ENCODE measurements around the gene ATRNL1.

Gene ATRNL1

DNA sequence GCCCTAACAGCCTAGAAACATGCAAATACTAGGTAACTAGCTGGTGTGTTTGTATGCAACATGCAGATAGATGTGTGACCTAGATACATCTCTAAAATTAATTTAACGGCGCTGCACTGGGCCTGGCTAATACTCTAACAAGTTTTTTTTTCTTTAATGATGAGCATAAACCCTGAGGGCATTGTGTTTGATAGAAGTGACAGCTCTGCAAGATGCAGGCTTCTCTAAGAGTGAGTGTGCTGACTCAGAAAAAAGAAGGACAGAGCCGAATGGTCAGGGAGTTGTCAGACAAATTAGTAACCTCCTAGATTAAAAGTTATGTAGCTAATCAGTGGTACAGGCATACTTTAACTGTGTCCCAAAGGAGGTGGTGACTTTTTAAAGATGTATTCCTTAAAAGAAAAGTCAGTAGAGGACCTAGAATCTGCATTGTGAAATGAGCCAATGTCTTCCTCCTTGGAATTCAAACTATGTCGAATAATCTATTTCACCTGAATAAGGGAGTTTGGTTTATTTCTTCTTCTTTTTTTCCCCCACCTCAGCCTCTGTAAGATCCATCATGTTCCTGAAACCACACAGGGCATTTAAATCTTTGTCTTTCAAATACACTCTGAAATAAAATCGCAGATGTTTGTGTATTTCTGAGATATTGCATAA, 864.7 kb downstream of the ATRNL1 start:
- DNase-seq = no peak

DNA sequence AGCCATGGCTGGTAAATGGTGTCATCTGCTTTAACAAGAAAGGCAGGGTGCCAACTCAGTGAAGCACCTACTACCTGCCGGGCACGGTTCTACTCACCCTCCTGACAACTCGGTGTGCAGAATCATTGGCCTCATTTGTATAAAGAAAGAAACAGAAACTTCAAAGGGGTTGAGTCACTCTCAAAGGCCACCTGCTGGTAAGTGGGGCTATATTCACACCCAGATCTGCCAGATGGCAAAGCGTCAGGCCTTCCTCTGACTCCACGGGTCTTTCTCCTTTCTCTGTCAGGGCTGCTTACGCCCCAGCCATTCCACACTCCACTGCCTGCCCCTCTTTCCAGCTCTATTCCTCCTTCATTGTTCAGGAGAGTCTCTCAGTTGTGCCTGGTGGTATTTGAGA, 870.7 kb downstream of the ATRNL1 start:
- DNase-seq = peak; percentile 34

DNA sequence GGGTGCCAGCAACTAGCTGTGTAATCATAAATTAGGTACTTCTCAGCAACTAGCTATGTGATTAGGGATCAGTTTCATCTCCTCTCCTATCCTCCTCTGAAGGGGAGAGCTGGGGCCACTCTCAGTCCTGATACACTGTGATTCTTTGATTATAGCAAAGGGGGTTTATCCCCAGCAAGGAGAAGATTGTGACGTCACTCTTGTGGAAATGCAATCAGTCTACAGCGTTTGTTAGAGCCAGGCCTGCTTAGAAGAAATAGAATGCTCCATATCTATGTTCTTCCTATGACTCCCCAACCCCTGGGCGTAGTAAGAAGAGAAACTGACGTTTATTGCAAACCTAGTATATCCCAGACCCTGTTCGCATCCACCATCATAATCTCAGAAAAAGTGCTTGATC, 871.7 kb downstream of the ATRNL1 start:
- no peak for DNase-seq

DNA sequence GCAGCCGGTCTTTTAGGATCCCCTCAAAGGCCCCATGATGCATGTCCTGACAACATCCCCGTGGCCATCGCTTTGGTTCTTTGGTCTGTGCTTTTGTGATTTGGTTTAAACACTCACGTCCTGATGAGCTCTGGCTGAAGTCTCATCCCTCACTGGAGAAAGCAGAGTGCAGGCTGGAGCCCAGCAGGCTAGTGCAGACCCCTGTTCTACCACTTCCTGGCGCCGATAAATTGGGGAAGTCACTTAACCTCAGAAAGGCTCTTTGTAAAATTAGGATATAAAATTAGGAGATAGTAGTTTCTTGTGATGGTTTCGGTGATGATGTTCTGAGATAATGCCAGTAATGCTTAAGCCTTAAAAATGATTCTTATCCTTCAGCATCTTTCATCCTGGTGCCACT, 872.2 kb downstream of the ATRNL1 start:
- DNase-seq = no peak

DNA sequence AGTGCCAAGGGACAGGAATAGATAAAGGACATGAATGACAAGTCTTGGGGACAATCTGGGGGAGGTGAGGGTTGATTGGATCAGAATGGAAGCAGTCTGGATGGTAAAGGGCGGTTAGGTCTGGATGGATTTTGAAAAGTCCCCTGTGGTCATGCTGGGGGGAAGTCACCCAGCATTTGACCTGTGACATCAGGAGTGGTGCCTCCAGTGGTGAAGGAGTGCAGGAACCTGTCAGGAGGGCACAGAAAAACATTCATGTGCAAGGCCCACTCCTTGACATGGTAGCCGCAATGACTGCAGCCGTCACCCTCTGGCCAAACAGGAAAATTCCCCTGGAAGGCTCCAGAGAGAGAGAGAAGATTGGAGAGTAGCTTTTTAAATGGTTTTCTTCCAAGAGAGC, 875.1 kb downstream of the ATRNL1 start:
- no peak for DNase-seq

DNA sequence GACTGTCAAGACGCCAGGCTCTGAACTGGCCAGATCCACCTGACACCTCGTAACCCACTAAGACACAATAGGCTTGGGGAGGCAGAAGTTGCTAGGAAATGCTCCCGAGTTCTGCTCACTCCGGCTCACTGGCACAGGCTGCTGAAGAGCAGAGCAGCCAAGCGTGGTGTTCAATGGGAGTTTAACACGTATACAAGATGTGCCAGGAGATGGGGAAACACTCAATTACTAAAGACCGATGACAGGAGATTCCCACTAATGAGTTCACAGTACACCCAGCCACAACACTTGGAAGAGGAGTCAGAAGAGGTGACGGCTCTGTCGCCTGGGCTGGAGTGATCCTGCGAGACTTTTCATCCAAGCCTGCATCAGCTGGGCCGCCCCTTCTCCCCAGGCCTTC, 876.4 kb downstream of the ATRNL1 start:
- DNase-seq = no peak

DNA sequence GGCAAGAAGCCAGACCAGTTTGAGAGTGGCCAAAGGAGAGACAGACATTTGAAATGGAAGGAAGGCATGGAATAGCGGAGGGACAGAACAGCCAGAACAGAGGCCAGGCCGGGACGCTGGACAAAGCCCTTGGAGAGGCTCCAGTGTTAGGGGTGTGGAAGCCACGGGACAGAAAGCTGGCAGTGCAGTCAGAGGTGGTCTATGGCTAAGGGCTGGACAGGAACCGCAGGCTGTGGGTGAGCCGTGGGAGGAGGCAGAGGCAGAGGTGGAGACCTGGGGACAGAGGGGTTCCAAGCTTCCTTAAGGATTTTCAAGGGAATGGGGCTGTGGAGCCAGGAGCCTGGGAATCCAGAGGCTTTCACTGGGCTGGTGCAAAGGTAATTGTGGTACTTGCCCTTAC, 878.8 kb downstream of the ATRNL1 start:
- no peak for DNase-seq

DNA sequence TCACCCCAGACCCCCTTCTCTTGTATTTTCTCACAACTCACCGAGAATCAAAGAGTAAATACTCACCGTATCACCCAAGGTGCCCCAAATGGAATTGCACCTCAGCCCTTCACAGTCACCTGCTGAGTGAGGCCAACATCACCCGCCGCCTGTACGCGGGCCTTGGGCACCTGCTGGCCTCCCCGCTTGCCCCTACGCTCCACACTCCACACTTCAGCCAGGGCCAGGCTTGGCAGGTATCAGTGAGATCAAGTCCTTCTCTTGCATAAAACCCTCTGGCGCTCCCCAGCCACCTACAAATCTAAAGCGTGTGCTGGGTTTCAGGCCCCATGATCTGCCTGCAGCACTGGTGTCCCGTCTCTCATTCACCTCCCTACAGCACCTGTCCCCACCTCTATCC, 879.3 kb downstream of the ATRNL1 start:
- no peak for DNase-seq

DNA sequence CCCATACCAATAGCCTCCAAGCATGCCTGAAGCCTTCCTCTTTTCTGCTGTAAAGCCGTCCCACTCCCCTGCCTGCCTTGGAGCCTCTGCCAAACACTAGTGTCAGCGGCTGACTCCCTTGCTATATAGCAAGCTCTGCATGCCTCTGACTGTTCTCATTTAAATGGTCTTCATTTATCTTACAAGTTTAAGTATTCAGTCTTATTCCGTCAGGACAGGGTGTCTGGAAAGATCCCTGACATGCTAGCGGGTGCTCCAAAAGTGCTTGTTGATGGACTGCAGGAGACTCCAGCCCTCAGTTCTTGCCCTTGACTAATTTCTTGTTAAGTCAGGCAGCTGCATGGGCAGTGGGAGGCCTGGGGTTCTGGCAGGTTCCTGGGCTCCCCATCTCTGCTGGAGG, 881.2 kb downstream of the ATRNL1 start:
- no peak for DNase-seq

DNA sequence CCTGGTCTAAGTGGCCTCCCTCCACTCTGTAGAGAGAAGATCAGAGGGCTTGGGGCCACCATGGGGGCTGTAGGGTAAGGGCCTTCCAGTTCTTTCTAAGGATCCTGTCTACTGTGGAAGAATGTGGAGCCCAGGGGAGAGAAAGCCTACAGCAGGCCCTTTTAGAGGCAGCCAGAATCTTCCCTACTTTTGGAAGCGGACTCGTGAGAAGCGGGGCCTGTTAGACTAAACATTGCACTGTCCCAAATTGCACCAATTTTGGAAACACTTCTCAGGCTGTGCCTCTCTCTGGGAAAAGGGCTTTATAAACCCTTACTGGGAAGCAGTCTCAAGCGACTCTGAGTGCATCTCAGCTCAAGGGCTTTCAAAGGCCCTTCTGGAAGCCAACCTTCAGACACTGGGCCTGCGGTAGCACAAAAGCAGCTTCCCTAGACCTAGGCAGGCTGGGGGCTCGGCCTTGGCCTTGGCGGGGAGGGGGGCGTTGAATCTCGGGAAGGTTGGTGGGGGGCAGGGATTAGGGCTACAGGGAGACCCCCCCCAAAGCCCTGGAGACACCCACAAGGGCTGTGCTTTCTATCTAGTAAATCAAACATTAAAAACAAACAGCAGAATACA, 881.8 kb downstream of the ATRNL1 start:
- DNase-seq = no peak

DNA sequence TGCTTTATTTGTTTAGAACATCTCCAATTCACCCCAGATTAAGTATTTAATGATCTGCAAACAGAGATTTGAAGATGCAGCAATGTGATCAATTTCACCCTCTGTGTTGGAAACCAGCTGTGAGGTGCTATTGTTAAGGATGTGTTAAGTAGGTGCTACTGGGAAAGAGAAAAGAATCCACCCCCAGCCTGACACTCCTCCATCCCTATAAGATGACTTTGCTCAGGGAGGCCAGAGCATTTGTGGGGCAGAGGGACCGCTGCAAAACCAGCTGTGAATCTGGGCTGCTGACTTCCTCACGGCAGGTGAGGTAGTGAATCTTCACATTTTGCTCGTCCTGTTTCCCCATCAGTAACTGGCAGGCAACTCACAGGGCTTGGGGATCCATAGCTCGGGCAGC, 882.3 kb downstream of the ATRNL1 start:
- DNase-seq = no peak

DNA sequence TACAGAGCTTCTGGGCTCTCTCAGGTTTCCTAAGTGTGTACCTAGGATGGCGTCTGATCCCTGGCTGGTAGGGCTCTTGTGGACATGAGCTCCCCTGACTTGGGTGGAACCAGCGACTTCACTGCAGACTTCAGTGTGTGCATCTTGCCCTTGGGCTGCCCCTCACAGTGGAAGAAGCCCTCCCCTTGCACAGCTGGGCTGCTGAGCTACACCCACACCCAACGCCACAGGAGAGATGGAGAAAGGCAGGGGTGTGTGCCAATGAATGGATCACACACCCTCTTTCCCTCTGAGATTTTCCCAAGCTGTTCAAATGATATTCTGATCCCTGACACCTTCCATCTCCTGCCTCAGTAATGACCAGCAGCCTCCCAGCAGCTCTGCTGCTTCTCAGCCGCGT, 883.2 kb downstream of the ATRNL1 start:
- DNase-seq = no peak

DNA sequence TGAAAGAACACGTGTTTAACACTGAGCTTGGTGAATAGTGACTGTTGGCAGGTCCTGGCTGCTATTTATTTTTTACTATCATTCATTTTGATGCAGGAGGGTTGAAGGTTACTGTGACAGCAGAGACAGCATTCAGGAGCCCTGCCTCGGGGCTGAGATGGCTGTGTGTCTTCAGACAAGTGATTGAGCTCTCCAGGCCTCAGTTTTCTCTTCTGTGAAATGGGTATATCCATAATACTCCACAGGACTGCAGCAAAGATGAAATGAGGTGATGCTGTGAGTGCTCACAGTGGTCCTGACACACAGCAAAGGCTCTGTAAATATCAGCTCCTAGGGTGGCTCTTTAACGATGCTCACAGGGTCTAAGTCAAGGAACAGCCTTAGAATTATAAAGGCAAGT, 884.7 kb downstream of the ATRNL1 start:
- no peak for DNase-seq

DNA sequence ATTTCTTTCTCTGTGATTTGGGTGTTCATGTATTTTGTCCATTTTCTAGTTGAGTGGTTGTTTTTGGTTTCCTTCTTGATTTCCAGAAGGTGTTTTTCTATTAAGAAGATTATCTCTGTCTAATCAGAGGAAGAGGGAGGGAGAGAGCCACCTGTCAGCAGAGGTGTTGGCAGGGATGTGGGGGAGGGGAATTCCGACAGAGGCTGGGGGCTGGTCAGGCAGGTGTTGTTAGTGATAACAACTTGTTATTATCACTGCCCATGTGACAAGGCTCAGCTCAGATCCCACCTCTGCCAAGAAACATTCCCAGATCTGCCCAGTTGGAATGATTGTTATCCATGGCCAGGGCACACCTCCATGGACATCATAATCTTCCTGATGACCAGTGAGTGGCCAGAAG, 886.4 kb downstream of the ATRNL1 start:
- DNase-seq = no peak

DNA sequence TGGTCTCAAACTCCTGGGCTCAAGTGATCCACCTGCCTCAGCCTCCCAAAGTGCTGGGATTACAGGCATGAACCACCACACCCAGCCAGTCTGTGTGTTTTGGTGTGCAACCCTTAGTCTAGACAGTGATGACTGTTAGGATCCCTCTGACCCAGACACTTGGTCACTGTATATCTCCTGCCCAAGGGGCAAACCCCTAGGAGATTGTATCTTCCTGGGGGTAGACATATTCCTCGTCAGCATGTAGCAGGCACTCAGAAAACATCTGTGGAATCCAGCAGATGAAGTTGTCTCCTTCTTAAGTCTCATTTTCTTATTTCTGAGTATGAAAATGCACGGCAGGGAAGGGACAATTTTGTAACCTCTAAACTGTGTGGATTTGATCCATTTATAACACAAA, 887.3 kb downstream of the ATRNL1 start:
- DNase-seq = peak; percentile 11

DNA sequence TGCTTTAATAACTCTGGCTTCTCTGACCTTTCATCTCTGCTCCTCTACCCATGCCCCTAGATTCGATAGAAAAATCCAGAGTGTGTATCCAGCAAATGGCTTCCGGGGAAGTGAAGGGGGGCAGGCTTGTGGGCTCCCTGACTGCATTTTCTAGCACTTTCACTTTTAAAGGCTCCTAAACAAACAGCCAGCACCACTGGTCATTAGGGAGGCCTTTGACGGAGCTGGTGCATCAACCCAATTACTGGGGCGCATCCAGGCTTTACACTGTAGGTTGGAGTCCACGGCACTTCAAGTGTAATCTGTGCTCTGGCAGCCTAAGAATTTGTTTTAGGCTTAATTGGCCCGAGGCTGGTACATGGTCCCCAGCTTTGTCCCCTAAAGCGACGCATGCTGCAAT, 887.9 kb downstream of the ATRNL1 start:
- DNase-seq = peak; percentile 6

DNA sequence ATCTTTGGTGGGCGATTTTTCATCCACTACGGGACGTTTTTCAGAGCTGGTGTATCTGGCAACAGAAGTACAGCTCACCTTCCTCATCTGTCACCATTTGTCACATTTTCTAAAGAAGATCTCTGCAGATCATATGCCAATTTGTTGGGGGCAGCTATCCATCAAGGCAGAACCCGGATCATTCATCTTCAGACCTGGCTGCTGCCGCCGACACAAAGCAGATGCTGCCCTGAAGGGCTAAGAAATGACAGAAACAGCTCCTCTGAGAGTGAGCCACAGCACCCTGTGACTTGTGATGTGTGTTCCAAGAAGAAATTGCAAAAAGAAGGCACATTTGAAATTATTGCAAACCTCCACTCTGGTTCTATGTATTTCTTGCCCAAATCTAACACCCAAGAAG, 888.9 kb downstream of the ATRNL1 start:
- no peak for DNase-seq

DNA sequence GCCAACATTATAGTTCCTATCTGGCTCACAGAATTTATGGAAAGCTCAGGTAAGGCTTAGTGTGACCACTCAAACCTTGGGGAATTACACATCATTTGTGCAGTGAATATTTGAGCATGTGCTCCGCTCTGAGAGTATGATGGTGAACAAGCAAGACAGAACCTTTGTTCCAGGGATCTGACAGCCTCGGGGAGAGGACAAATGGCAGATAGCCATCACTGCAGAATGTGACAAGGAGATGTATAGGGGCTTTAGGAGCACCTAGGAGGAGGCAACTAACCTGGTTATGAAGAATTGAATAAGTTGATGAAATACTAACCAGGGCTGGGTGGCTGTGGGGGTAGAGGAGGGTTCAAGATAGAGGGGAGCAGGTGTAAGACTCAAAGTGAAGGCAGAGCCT, 889.4 kb downstream of the ATRNL1 start:
- DNase-seq = no peak

DNA sequence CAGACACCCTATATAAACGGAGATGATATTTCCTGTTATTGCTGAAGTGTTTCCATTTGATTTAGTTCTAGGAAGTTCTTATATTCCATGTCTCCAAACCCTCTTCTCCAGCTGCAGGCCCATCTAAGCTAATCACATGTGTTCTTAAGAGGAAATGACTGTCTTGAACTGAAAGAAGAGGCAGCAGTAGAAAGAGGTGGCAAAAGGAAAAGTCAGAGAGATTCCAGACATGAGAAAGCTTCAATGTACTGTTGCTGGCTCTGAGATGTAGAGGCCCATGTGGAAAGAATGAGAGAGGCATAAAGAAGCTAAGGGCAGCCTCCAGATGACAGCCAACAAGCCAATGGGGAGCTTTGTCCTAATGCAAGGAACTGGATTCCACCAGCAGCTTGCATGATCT, 892.6 kb downstream of the ATRNL1 start:
- DNase-seq = peak; percentile 16

DNA sequence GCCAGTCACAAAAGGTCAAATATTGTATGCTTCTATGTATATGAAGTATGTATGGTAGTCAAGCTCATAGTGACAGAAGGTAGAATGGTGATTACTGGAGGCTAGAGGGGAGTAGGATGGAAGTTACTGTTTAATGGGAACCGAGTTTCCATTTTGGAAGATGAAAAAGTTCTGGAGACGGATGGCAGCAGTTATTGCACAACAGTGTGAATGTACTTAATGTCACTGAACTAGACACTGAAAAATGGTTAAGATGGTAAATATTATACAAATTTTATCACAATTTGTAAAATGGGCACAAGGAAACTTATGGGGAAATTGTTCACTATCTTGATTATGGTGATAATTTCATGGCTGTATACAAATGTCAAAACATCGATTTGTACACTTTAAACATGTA, 895.2 kb downstream of the ATRNL1 start:
- DNase-seq = no peak

DNA sequence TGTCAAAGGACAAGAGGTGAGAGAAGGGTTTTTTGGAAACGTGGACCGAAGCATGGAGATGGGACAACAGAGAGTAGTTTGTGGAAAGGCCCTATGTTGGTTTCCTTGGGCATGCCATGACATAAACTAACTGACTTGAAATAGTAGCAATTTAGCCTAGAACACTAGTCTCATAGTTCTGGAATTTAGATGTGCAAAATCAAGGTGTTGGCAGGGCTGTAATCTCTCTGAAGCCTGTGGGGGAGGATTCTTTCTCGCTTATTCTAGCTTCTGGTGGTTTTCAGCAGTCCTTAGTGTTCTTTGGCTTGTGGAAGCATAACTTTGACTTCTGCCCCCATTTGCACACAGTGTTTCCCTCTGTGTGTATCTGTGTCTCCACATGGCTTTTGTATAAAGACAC, 896.5 kb downstream of the ATRNL1 start:
- DNase-seq = peak; percentile 13

DNA sequence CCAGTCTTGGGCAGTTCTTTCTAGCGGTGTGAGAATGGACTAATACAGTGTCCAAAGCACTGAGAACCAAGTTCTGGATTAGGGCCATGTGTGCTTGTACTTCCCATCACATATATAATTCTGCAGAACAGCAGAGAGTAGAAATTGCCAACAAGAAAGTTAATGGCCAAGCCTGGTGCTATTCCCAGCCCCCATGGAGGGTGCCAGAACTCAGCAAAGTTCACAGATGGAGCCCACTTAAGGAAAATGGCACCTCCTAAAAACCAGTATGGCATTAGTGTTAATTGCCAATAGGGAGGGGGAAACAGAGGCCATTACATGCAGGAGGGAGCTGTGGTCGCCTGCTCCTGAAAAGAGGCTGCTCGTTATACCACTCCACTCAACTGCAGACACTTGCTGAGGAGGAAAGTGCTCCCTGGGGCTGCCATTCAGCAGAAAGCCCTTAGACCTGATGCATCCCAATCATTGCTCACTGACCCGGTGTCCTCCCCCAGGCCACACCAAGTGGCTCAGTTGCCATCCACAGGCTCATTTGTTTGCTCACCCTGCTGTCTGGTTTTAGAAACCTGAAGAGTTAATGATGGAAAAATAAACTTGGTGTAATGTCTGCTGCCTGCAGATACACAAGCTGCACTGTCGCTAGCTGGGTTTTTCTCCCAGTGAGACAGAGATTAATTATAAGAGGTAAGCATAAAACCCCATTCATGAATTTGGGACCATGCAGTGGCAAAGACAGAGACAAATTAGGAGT, 899.2 kb downstream of the ATRNL1 start:
- DNase-seq = no peak

DNA sequence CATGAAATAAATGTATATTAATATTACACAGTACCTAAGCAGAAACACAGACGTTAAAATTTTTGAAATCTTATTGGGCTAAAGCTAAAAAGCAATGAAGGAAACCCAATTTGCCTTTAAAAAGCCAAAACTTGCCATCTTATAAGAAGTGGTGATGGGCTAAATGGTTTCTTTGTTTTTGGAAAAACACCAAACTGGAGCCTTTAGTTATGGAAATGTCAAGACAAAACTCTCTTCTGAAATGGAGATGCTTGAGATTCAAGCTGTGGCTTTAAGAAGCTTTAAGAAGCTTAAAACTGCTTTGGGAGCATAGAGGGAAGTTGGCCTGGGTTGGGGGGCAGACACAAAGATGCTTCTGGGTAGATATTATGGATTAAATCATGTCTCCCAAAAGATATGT, 902.9 kb downstream of the ATRNL1 start:
- DNase-seq = no peak

DNA sequence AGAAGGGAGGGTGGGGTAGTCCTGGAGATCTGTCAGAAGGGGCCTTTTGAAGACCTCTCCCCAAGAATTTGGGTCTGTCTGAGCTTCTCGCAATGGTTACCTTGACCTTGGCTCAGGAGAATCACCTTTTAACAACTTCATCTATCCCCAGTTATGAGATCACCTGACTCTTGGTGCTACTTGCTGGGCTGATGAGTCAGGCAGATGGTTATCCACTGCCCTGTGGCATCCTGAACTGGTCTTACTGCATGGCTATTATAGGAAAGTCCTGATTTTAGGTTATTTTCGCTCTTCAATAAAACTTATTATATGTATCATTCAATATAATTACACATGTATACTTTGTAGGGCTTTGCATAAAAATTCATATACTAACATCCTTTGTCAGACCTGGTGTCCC, 905.1 kb downstream of the ATRNL1 start:
- no peak for DNase-seq
